DMS114 treated with DMSO at 0.1 percent for 48 hours (cell line): ENCODE results near the gene CA9.

ENCODE experiments used
- DNase-seq: peaks from one replicate; lab custom pipeline; 2025; ENCODE audit not compliant: unreplicated experiment; lab: John Stamatoyannopoulos, UW

Gene CA9

DNA sequence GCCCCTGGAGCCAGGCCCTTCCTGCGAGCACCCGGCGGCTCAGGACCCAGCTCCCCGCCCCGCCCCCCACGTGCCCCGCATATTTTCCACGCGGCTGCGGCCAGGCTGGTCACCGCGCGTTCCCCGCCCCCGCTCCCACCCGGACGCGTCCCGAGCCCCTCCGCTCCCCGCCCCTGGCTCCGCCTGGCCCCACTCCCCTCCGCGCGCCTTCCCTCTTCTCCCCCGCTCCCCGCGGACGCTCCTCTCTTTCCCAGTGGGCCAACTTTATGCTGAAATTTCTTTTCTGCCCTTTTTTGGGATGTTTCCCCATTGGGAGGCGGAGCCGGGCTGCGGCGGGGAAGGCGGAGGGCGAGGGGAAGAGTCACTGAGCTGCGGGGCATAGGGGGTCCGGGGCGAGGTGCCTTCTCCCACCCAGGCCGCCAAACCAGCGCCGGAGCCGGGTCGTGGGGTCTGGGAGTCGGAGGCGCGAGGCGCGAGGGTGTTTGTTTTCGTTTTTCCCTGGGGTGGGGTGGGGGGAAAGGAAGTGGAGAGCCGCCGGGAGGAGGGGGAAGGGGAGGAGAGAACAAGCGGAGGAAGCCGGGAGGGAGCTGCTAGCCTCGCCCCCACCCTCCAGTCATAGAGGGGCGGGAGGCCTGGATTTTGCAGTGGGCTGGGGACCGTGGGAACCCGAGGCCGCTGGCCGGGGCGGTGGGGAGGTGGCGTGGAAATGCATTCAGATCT is 17.0 kb downstream of the CA9 start:
- peak; percentile 67 for DNase-seq

DNA sequence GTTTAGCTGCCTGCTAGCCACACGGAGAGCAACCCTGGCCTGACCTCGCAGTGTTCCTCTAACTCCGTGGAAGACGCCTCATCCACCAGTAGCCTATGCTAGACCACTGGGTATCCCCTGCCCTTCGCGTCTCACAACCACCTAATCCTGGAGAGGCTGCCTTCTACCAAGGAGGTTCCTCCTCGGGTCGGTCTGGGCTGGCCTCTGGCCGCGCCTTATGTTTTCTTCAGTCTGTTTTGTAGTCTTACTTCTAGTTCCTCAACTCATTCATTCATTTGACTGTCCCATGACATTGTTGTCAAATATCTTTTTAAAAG is 17.6 kb downstream of the CA9 start:
- no peak for DNase-seq

GRCh38 chr9:35691757-35692301 is 18.1 kb downstream of the CA9 start:
- DNase-seq = no peak

DNA sequence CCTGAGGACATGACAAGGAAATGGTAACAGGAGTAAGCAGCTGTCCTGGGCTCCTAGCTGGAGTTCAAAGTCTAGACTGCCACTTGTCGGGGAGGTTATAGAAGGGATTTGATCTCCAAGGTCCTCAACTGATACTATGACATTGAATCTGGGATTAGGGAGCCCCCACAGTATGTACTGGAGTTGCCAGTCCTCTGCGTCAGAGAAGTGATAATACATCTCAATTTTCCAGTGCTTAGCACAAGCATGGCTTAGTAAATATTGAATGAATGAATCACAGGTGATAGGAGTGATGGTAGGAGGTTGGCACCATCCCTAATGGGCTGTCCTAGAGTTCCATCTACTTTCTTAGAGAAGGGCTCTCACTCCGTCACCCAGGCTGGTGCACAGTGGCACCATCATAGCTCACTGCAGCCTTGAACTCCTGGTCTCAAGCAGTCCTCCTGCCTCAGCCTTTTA is 22.2 kb downstream of the CA9 start:
- DNase-seq = no peak

DNA sequence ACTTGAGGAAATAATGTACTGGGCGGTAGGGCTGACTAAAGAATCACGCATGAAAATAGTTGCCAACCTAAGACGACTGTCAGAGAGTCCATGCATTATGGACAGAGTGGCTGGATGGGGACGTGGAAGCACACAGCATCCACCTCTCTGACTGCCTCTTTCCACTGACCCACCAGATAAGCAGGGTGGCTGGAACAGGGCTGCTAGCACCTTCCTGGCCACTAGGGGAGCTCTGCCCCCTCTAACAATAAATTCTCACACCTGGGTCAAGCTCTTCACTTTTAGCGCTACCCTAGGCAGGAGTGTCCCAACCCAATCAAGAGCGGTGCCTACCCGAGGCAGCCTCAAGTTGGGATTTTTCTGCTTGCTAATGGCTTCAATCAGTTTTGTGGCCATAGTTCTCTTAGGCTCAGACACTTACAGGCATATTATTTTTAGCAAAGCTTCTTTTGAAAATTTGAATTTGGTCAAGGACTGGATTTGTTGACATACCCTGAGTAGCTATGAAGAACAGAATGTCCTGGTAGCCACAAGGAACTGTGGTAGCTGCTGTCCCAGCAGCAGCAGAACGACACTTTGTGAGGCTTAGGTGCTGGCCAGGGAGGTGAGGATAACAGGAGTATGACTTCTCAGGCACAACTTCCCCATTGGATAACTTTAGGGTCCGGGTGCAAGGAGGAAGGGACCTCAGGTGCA is 22.9 kb downstream of the CA9 start:
- DNase-seq = peak; percentile 21

GRCh38 chr9:35697486-35697885 is 23.8 kb downstream of the CA9 start:
- no peak for DNase-seq

DNA sequence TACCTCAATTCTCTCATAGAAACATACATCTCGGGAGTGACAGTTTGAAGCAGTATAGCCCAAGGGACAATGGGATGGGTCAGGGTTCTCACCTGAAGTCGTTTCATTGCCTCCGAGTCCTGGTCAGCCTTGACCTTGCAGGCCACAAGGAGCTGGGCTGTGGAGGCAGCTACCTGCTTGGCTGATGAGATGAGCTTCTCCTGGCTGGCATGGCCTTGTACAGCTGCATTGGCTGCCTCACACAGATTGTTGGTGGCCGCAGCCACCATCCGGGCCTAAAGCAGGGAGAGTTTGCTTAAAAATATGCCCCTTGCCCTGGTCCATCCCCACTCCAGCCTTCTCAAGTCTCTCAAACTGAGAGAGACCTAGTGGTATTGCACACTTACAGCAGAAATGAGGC is 24.5 kb downstream of the CA9 start:
- no peak for DNase-seq

- DNase-seq = no peak
Measured at GRCh38 chr9:35700031-35700430, 26.3 kb downstream of the CA9 start.

DNA sequence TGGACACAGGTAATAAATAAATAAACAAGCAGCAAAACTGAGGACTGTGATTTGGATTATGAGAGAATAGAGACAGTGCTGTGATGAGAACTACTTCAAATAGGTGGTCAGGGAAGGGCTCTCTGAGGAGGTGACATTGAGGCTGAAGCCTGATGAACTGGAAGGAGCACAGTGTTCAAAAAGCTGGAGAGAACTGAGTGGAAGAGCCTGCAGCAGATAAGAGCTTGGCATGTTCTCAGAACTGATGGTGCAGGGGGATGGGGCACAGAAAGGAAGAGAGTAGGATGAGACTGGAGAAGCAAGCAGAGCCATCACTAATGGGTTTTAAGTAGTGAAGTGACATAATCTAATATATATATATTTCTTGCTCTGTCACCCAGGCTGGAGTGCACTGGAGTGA is 27.2 kb downstream of the CA9 start:
- DNase-seq = no peak

- no peak for DNase-seq
Measured at GRCh38 chr9:35702696-35703095, 29.0 kb downstream of the CA9 start.

DNA sequence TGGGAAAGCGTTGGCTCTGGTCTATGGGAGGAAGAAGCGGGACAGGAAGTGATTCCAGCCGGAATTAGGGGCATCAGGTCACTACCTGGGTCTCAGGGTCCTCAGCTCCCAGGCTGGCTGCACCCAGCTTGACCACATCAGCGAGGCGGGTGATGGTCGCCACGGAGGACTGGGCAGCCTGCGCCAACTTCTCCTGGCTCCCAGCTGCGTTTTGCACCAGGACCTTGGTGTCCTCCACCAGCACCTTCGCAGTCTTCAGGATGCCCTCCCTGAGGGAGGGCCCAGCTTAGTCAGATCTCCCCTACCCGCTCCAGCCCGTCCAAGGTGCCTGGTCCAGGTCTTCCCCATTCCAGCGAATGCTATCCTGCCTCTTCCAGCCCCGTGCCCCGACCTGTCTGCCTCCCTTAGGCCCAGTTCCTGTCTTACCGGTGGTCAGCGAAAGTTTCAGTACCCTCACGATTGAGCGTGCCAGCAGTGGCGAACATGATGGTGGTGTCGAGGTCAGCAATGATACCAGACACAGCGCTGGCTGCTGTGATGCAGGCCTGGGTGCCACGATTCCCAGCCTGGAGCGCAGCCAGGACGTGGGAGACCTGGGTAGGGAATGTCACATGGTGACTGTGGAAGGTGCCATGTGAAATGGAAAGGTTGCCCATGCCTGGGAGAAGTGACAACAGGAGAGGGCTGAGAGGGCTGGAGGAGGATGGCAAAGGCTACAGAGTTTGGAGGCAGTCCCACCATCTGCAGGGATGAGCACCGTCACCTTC is 30.4 kb downstream of the CA9 start:
- DNase-seq = no peak

DNA sequence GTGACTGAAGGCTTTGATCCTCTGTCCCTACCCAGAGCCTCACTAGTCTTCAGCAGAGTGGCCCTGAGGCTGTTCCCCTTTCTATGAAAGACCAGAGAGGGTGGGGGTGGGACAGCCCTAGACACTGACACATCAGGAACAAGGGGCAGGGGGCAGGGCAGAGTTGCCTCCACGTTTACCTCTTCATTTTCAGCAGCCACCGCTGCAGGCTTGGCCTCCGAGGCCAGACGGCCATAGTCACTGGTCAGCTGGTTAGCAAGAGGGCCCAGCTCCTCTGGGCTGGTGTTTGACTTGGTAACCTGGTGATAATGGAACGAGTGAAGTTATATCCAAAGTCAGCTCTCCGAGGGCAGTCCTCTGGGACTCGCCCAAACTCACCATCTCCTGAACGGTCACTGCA is 31.6 kb downstream of the CA9 start:
- DNase-seq = no peak

DNA sequence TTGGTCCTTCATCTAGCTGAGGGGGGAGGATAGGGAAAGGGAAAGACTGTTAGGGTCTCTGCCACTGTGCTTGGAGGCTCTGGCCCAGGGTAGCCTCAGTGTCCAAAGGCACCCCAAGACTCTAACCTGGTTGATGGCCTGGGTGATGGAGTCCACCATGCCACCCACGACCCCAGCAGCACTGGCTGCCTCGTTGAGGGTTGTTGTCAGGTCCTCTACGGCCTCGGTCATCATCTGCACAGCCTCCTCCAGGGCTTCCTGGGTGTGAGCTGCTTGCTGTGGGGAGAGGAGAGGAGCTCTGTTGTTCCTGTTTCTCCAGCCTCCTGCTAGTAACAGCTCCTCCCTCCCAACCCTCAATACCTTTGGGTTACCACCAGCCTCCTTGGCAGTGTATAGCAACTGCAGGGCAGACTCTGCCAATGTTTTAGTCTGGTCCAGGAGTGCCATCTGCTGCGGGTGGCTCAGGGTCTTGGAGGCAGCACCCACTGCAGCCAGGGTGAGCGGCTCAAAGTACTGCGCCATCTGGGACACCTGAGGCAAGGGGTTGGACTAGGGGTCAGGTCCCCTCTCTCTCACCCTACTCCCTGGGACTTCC is 32.2 kb downstream of the CA9 start:
- no peak for DNase-seq

DNA sequence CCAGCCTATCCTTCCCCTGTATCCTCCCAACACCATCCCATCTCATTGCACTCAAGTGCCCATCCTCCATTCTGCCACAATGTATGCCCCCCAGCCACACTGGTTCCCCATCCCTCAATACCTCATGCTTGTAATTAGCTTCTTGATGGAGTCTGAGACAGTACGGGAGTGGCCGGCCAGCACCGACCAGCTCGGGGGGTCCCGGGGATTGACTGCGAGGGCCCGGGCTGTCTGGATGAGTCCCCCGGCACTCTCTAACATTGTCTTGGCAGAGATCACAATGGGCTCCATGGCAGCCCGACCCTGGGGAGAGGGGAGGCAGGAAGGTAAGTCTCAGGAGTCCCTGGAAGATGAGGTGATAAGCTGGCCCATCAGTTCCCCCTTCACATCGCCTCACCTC is 33.2 kb downstream of the CA9 start:
- DNase-seq = no peak

DNA sequence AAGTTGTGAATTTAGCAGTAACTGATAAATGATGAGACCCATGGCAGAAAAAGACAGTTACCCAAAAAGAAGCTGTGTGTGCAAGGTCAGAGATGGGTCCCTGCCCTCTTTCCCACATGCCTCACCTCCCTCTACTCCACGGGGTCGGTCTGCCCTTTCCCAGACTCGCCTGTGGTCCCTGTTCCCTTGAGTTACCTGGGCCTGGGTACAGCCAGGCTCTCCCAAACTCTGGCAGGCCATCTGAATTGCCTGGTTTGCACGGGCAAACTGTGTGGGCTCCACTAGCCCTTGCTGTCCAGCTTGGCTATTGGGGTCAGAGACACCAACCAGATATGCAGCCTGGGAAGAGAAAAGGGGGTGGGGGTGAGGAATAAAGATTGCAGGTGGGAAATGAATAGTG is 34.4 kb downstream of the CA9 start:
- DNase-seq = no peak

GRCh38 chr9:35710818-35711500 is 37.2 kb downstream of the CA9 start:
- no peak for DNase-seq

- no peak for DNase-seq
Measured at GRCh38 chr9:35711501-35712428, 38.0 kb downstream of the CA9 start.

- no peak for DNase-seq
Measured at GRCh38 chr9:35712762-35713400, 39.2 kb downstream of the CA9 start.

- DNase-seq = no peak
Measured at GRCh38 chr9:35713578-35713977, 39.9 kb downstream of the CA9 start.
